Stomach (tissue), 4 donors: Measurements from ENCODE around the gene GRB7.

Experiments
- EP300 ChIP-seq: sonication (generic); formaldehyde crosslinking; IDR thresholded peaks from one replicate; pipeline ENCODE4 v1.6.1; 2017; ENCODE audit warnings: antibody characterized with exemption
- POLR2A ChIP-seq, 4 donors: fragments of 450-650 bp; IDR thresholded peaks; one replicate each; pipeline ENCODE4 v1.6.1; 2016; ENCODE audit warnings: antibody characterized with exemption in 4 of 4, control low read depth in 2 of 4, mild to moderate bottlenecking in 1 of 4, moderate library complexity in 1 of 4
- POLR2AphosphoS5 ChIP-seq, 3 donors: sonication (generic); formaldehyde crosslinking; IDR thresholded peaks; one replicate each; pipeline ENCODE4 v1.6.1; 2016; ENCODE audit warnings: antibody characterized with exemption in 3 of 3
- TF ChIP-seq, protein P1 (sequence below), 7 experiments: fragments of 450-650 bp in 4 of 7; fragments of 200-600 bp in 3 of 7; sonication (generic) in 3 of 7; IDR thresholded peaks; one replicate each; pipeline ENCODE4 v1.5.1; 2016 to 2019; ENCODE audit warnings: antibody characterized with exemption in 7 of 7, control low read depth in 2 of 7, mild to moderate bottlenecking in 1 of 7

DNA sequence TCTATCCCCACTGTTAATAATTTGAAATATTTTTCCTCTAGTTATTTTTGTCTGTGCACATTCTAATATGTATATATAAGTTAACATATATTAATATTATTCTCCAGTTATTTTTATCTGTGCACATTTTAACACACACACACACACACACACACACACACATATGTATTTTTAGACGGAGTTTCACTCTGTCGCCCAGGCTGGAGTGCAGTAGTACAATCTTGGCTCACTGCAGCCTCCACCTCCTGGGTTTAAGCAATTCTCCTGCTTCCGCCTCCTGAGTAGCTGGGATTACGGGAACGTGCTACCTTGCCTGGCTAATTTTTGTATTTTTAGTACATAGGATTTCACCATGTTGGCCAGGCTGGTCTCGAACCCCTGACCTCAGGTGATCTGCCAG, 20.1 kb upstream of the GRB7 start:
- TF ChIP-seq, protein P1, sequence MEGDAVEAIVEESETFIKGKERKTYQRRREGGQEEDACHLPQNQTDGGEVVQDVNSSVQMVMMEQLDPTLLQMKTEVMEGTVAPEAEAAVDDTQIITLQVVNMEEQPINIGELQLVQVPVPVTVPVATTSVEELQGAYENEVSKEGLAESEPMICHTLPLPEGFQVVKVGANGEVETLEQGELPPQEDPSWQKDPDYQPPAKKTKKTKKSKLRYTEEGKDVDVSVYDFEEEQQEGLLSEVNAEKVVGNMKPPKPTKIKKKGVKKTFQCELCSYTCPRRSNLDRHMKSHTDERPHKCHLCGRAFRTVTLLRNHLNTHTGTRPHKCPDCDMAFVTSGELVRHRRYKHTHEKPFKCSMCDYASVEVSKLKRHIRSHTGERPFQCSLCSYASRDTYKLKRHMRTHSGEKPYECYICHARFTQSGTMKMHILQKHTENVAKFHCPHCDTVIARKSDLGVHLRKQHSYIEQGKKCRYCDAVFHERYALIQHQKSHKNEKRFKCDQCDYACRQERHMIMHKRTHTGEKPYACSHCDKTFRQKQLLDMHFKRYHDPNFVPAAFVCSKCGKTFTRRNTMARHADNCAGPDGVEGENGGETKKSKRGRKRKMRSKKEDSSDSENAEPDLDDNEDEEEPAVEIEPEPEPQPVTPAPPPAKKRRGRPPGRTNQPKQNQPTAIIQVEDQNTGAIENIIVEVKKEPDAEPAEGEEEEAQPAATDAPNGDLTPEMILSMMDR (IDR thresholded peaks at IDR 0.05): no peak
- no peak for TF ChIP-seq POLR2A (IDR thresholded peaks at IDR 0.05)
- no peak for TF ChIP-seq EP300
- TF ChIP-seq POLR2AphosphoS5 (IDR thresholded peaks at IDR 0.05): no peak
